Smooth muscle cell (in vitro differentiated cells): ENCODE data around the gene QSOX2. TPM values are rescaled to one million over a fixed set of nuclear protein-coding genes. Genes with fewer than 3 reads are reported as not detected.

Source experiments
- DNase-seq: peaks from one replicate; lab custom pipeline; 2025; ENCODE audit not compliant: unreplicated experiment; lab: John Stamatoyannopoulos, UW
- H2AFZ ChIP-seq: fragments of 200-600 bp; sonication (generic); 2 replicates; pipeline ENCODE4 v1.6.0; 2016; ENCODE audit warnings: antibody characterized with exemption, low read depth, mild to moderate bottlenecking
- H3F3A ChIP-seq: fragments of 200-600 bp; sonication (generic); 2 replicates; pipeline ENCODE4 v1.6.0; 2017; ENCODE audit warnings: antibody characterized with exemption, low read depth
- H3K27ac ChIP-seq: fragments of 200-600 bp; sonication (generic); 2 replicates; pipeline ENCODE4 v1.5.1; 2016; ENCODE audit warnings: low read depth, mild to moderate bottlenecking
- H3K27me3 ChIP-seq: fragments of 200-600 bp; sonication (generic); 2 replicates; pipeline ENCODE4 v1.6.1; 2016; ENCODE audit warnings: low read depth, mild to moderate bottlenecking
- H3K36me3 ChIP-seq: fragments of 200-600 bp; sonication (generic); 2 replicates; pipeline ENCODE4 v1.5.1; 2016; ENCODE audit warnings: low read depth
- H3K4me1 ChIP-seq: fragments of 200-600 bp; sonication (generic); 2 replicates; pipeline ENCODE4 v1.5.1; 2016; ENCODE audit warnings: low read depth
- H3K4me2 ChIP-seq: fragments of 200-600 bp; sonication (generic); 2 replicates; pipeline ENCODE4 v1.6.0; 2016; ENCODE audit warnings: mild to moderate bottlenecking
- H3K4me3 ChIP-seq: fragments of 200-600 bp; sonication (generic); 2 replicates; pipeline ENCODE4 v1.5.1; 2016; ENCODE audit warnings: mild to moderate bottlenecking
- H3K79me2 ChIP-seq: fragments of 200-600 bp; sonication (generic); 2 replicates; pipeline ENCODE4 v1.6.0; 2016; ENCODE audit warnings: low read depth, mild to moderate bottlenecking
- H3K9ac ChIP-seq: fragments of 200-600 bp; sonication (generic); 2 replicates; pipeline ENCODE4 v1.6.0; 2016; ENCODE audit warnings: low read depth
- H3K9me3 ChIP-seq: fragments of 200-600 bp; sonication (generic); replicated peaks from 2 replicates; pipeline ENCODE4 v1.5.1; 2016; ENCODE audit warnings: low read depth
- H4K20me1 ChIP-seq: fragments of 200-600 bp; sonication (generic); 2 replicates; pipeline ENCODE4 v1.6.0; 2016; ENCODE audit warnings: low read depth
- CTCF ChIP-seq: fragments of 200-600 bp; sonication (generic); IDR thresholded peaks from 2 replicates; pipeline ENCODE4 v1.5.1; 2017; ENCODE audit warnings: borderline replicate concordance, mild to moderate bottlenecking, antibody characterized with exemption; ENCODE audit not compliant: insufficient read depth, poor library complexity, severe bottlenecking
- WGBS: methylation state at CpG from one replicate; pipeline ENCODE4 v1.1.7; 2016; ENCODE audit warnings: low lambda C conversion rate; 5-methylcytosine and 5-hydroxymethylcytosine counted together
- polyA plus RNA-seq: library from polyadenylated mRNA; unstranded; fragments of >200 nt; fragmentation: Nextera tagmentation; extraction: Ambion mirVana; gene quantifications from 2 replicates; pipeline ENCODE4 v1.2.1, GENCODE V29; 2016
- total RNA-seq: library from RNA; depleted of rRNA; stranded (reverse); fragments of >200 nt; gene quantifications from 2 replicates; pipeline ENCODE4 v1.2.3, GENCODE V29; 2014

QSOX2 gene
- total and polyA plus RNA-seq, 2 experiments from 2014 or later = 1.9 to 8.7 TPM

GRCh38 chr9:136201609-136202453 is 43.8 kb downstream of the QSOX2 start:
- peaks cover 20% of the 10 kb centered on the region for H4K20me1 ChIP-seq
- no peak overlapping the region for H2AFZ ChIP-seq
- peaks cover 87% of the 10 kb centered on the region for H3K27me3 ChIP-seq
- H3K4me3 ChIP-seq = no peak overlapping the region
- no peaks in the 10 kb centered on the region for H3K36me3 ChIP-seq
- H3K27ac ChIP-seq = no peak overlapping the region
- no peak for TF ChIP-seq CTCF
- no peak overlapping the region for H3K4me2 ChIP-seq
- DNase-seq = no peak
- no peaks in the 10 kb centered on the region for H3K4me1 ChIP-seq
- no peaks in the 10 kb centered on the region for H3K79me2 ChIP-seq
- no peaks in the 10 kb centered on the region for H3K9me3 ChIP-seq
- no peaks in the 10 kb centered on the region for H3F3A ChIP-seq
- WGBS = 16% methylated on average over 56 of the region's 85 CpGs
- H3K9ac ChIP-seq = no peak overlapping the region

GRCh38 chr9:136201174-136201573 is 44.4 kb downstream of the QSOX2 start:
- 65% methylated on average over 13 of the region's 13 CpGs for WGBS
- no peak for TF ChIP-seq CTCF
- H3F3A ChIP-seq = no peaks in the 10 kb centered on the region
- no peaks in the 10 kb centered on the region for H3K4me1 ChIP-seq
- no peaks in the 10 kb centered on the region for H3K9me3 ChIP-seq
- no peak overlapping the region for H3K4me2 ChIP-seq
- H3K9ac ChIP-seq = no peak overlapping the region
- H3K4me3 ChIP-seq = no peak overlapping the region
- no peaks in the 10 kb centered on the region for H3K79me2 ChIP-seq
- no peaks in the 10 kb centered on the region for H3K36me3 ChIP-seq
- H3K27ac ChIP-seq = no peak overlapping the region
- peaks cover 94% of the 10 kb centered on the region for H3K27me3 ChIP-seq
- peaks cover 15% of the 10 kb centered on the region for H4K20me1 ChIP-seq
- no peak overlapping the region for H2AFZ ChIP-seq
- DNase-seq = no peak

GRCh38 chr9:136200424-136200823 is 45.2 kb downstream of the QSOX2 start:
- DNase-seq = no peak
- no peaks in the 10 kb centered on the region for H3K4me1 ChIP-seq
- TF ChIP-seq CTCF = no peak
- peaks cover 8% of the 10 kb centered on the region for H4K20me1 ChIP-seq
- no peaks in the 10 kb centered on the region for H3K36me3 ChIP-seq
- no peak overlapping the region for H3K4me3 ChIP-seq
- H3K9me3 ChIP-seq = no peaks in the 10 kb centered on the region
- H3K79me2 ChIP-seq = no peaks in the 10 kb centered on the region
- no peak overlapping the region for H2AFZ ChIP-seq
- no peak overlapping the region for H3K4me2 ChIP-seq
- H3K27me3 ChIP-seq = peaks cover 99% of the 10 kb centered on the region
- 84% methylated on average over 19 of the region's 19 CpGs for WGBS
- H3K27ac ChIP-seq = no peak overlapping the region
- no peak overlapping the region for H3K9ac ChIP-seq
- no peaks in the 10 kb centered on the region for H3F3A ChIP-seq
